Measurements from ENCODE around the gene PTPRK. TPM values are rescaled to one million over a fixed set of nuclear protein-coding genes. Genes with fewer than 3 reads are reported as not detected.

The PTPRK gene
- polyA plus RNA-seq, 3 donors = 0.01 TPM; not detected in 2

DNA sequence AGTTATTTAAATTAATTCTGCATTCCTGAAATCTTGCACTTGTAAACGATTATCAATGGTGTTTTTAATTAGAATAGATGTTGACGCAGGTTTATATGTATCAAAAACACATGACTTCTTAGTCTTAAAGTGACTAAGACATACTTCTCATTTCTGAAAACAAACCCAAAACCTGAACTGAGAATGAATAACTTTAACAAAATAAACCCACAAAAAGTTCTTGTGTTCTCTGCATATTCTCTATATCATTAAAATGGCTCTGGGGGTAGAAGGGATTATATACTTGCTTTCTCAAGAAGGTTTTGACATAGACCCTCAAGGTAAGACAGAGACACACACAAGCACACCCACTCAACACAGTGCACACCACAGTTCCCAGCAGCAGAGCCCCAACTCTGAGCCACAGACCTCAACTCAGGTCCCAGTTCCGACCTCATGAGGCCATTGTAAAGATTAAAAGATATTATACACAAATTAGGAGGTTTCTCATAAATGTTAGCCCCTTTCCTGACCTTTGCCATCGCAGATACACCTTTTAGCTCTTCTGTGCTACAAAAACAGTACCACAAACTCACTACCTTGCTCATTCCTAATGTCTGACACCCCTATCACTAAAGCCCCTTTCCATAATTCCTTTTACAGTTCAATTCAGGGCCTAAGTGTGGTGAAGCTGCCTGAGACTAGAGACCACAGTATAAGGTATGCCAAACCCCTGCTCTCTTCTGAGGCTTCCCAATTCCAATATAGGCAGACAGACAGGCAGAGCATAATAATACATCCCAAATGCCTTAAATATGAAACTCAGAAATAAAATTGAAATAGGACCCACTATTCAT, 267.8 kb downstream of the PTPRK start:
- Histone ChIP-seq H3K36me3 (replicated peaks in 1 of 2; ENCODE audit: control insufficient read depth in 1 of 2, insufficient read depth in 2 of 2, low read length in 2 of 2) (no peaks in the 10 kb centered on the region), H3K27ac (ENCODE audit: low read depth in 1 of 2, low read length in 2 of 2) (no peak overlapping the region), H3K9ac (ENCODE audit: insufficient read depth, low read length, poor library complexity, severe bottlenecking) (no peak overlapping the region), H2AFZ (ENCODE audit: insufficient read depth, low read depth, low read length, poor library complexity, severe bottlenecking) (no peak overlapping the region), H3K79me2 (ENCODE audit: insufficient read depth, low read length) (no peaks in the 10 kb centered on the region), H3K4me3 (replicated peaks in 1 of 3; ENCODE audit: low read depth in 2 of 3, low read length in 3 of 3) (no peak overlapping the region), H3K4me2 (replicated peaks; ENCODE audit: extremely low read depth, low read length, poor library complexity, severe bottlenecking) (no peak overlapping the region), H3K4me1 (ENCODE audit: control insufficient read depth in 1 of 2, insufficient read depth in 2 of 2, low read length in 2 of 2) (no peaks in the 10 kb centered on the region), H3K27me3 (ENCODE audit: control insufficient read depth in 2 of 2, insufficient read depth in 2 of 2, low read length in 2 of 2) (no peaks in the 10 kb centered on the region), H4K20me1 (ENCODE audit: insufficient read depth, low read length) (no peaks in the 10 kb centered on the region), H3K9me3 (replicated peaks in 1 of 2; ENCODE audit: control insufficient read depth in 1 of 2, insufficient read depth in 1 of 2, low read length in 2 of 2) (no peaks in the 10 kb centered on the region)
- no peaks in the 10 kb centered on the region for H3K27me3 Mint-ChIP-seq (ENCODE audit: low read depth in 3 of 3)
- no peaks in the 10 kb centered on the region for H3K4me1 Mint-ChIP-seq
- no peaks in the 10 kb centered on the region for H3K36me3 Mint-ChIP-seq
- 100% methylated on average over 1 of the region's 4 CpGs for WGBS (ENCODE audit: insufficient coverage)
- no peak overlapping the region for H3K4me3 Mint-ChIP-seq
- no peak overlapping the region for H3K27ac Mint-ChIP-seq
- no peak for TF ChIP-seq CTCF (IDR thresholded peaks at IDR 0.05)
- H3K9me3 Mint-ChIP-seq = peaks cover 0 to 6% (median 3%) of the 10 kb centered on the region in 7 donors
- DNase-seq = no peak
- intact Hi-C loops (cut with micrococcal nuclease) = no loop called here

GRCh38 chr6:128251445-128252340, 268.7 kb downstream of the PTPRK start:
- TF ChIP-seq CTCF (IDR thresholded peaks at IDR 0.05) = no peak
- no peaks in the 10 kb centered on the region for H3K36me3 Mint-ChIP-seq
- Histone ChIP-seq H3K4me3 (replicated peaks in 1 of 3; ENCODE audit: low read depth in 2 of 3, low read length in 3 of 3) (no peak overlapping the region), H3K9ac (ENCODE audit: insufficient read depth, low read length, poor library complexity, severe bottlenecking) (no peak overlapping the region), H3K27me3 (ENCODE audit: control insufficient read depth in 2 of 2, insufficient read depth in 2 of 2, low read length in 2 of 2) (no peaks in the 10 kb centered on the region), H3K4me1 (ENCODE audit: control insufficient read depth in 1 of 2, insufficient read depth in 2 of 2, low read length in 2 of 2) (no peaks in the 10 kb centered on the region), H3K36me3 (replicated peaks in 1 of 2; ENCODE audit: control insufficient read depth in 1 of 2, insufficient read depth in 2 of 2, low read length in 2 of 2) (no peaks in the 10 kb centered on the region), H3K27ac (ENCODE audit: low read depth in 1 of 2, low read length in 2 of 2) (no peak overlapping the region), H2AFZ (ENCODE audit: insufficient read depth, low read depth, low read length, poor library complexity, severe bottlenecking) (no peak overlapping the region), H3K4me2 (replicated peaks; ENCODE audit: extremely low read depth, low read length, poor library complexity, severe bottlenecking) (no peak overlapping the region), H3K79me2 (ENCODE audit: insufficient read depth, low read length) (no peaks in the 10 kb centered on the region), H3K9me3 (replicated peaks in 1 of 2; ENCODE audit: control insufficient read depth in 1 of 2, insufficient read depth in 1 of 2, low read length in 2 of 2) (no peaks in the 10 kb centered on the region), H4K20me1 (ENCODE audit: insufficient read depth, low read length) (no peaks in the 10 kb centered on the region)
- WGBS (ENCODE audit: insufficient coverage) = no CpG with 5 or more reads among the region's 4 CpGs
- H3K27ac Mint-ChIP-seq = no peak overlapping the region
- peaks cover 0 to 3% (median 2%) of the 10 kb centered on the region in 7 donors for H3K9me3 Mint-ChIP-seq
- H3K4me1 Mint-ChIP-seq = no peaks in the 10 kb centered on the region
- no peaks in the 10 kb centered on the region for H3K27me3 Mint-ChIP-seq (ENCODE audit: low read depth in 3 of 3)
- H3K4me3 Mint-ChIP-seq = no peak overlapping the region
- intact Hi-C loops (cut with micrococcal nuclease) = no loop called here
- DNase-seq = no peak

All from CD14-positive monocyte (primary cell).